Aorta (tissue), 5 donors: ENCODE results near the gene TM4SF18. TPM values are rescaled to one million over a fixed set of nuclear protein-coding genes. Genes with fewer than 3 reads are reported as not detected.

Source experiments
- ATAC-seq: fragments of 200-7000 bp; cut with Tn5 transposase; one replicate; pipeline ENCODE4 v1.9.1; 2022; ENCODE audit warnings: moderate library complexity; ENCODE audit not compliant: low FRiP score
- DNase-seq, 2 donors: peaks; one replicate each; pipeline ENCODE4 v3.0.0-alpha.2; 2020
- H3K27ac ChIP-seq, 2 donors: one replicate each; pipeline ENCODE4 v1.5.1; 2013; ENCODE audit warnings: low read length in 2 of 2, mild to moderate bottlenecking in 2 of 2, moderate library complexity in 2 of 2, control low read depth in 1 of 2, inconsistent platforms in 1 of 2, low read depth in 1 of 2
- H3K27me3 ChIP-seq, 2 donors: one replicate each; pipeline ENCODE4 v1.6.1; 2013; ENCODE audit warnings: control low read depth in 1 of 2, low read length in 1 of 2, mild to moderate bottlenecking in 1 of 2, moderate library complexity in 1 of 2; ENCODE audit not compliant: insufficient read depth in 2 of 2, control insufficient read depth in 1 of 2
- H3K36me3 ChIP-seq, 2 donors: one replicate each; pipeline ENCODE4 v1.6.1; 2013; ENCODE audit warnings: control low read depth in 1 of 2, low read length in 1 of 2, mild to moderate bottlenecking in 1 of 2; ENCODE audit not compliant: insufficient read depth in 2 of 2, control insufficient read depth in 1 of 2
- H3K4me1 ChIP-seq, 2 donors: one replicate each; pipeline ENCODE4 v1.6.1; 2013; ENCODE audit warnings: low read length in 2 of 2, control low read depth in 1 of 2, mild to moderate bottlenecking in 1 of 2, moderate library complexity in 1 of 2; ENCODE audit not compliant: insufficient read depth in 2 of 2, control insufficient read depth in 1 of 2
- H3K4me3 ChIP-seq, 2 donors: one replicate each; pipeline ENCODE4 v1.5.1; 2013; ENCODE audit warnings: low read length in 2 of 2, control low read depth in 1 of 2, mild to moderate bottlenecking in 1 of 2
- H3K9me3 ChIP-seq: one replicate; pipeline ENCODE4 v1.6.1; 2013; ENCODE audit warnings: mild to moderate bottlenecking, low read length; ENCODE audit not compliant: control insufficient read depth
- WGBS, 2 donors: extraction: QIAGEN DNeasy Blood & Tissue Kit; methylation state at CpG; one replicate each; pipeline ENCODE4 v1.1.7; 2013; 5-methylcytosine and 5-hydroxymethylcytosine counted together
- intact Hi-C, 2 donors: fragments of 100-400 bp; cut with DNase I; formaldehyde crosslinking; loops; one replicate each; pipeline versions ENCODE4 v1.14.2 to v1.15.0; 2022
- polyA plus RNA-seq, 2 donors: library from polyadenylated mRNA; stranded (reverse); fragments of 200-250 nt; gene quantifications; one replicate each; pipeline ENCODE4 v1.2.3, GENCODE V29; 2013
- total RNA-seq, 2 donors: library from RNA; stranded (reverse); fragmentation: NEBNext Ultra II Directional; extraction: Animal tissue kit (Norgen Biotek cat#: 25700); gene quantifications; one replicate each; pipeline ENCODE4 v1.2.1, GENCODE V29; 2021
- donor health status: healthy with polysubstance abuse.
- donor health status: Bipolar disorder and iron deficiency.
- donor health status: DM: no; HTN: no; CAD: no.
- donor health status: DM: no; HTN: no; CAD: no.
- donor health status: DM: yes; HTN: yes; CAD: no.

Gene TM4SF18
- total and polyA plus RNA-seq, 4 donors = 1.6 to 9.0 (median 3.1) TPM; not detected in 1

DNA sequence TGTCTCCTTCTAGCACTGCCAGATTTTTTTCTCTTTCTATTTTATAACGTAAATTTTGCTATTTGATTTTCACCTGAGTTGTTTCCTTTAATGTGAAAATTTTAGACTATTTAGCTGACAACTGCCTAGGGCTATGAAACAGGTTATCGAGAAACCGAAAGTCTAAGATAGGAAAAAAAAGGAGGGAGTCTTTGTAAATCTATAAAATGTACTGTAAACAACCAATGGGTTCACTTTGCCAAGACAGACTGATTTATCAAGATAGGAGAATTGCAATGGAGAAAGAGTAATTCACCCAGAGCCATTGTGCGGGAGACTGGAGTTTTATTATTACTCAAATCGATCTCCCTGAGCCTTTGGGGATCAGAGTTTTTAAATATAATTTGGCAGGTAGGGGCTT, 50.0 kb downstream of the TM4SF18 start:
- ATAC-seq (no peak), DNase-seq (no peak)
- no peaks in the 10 kb centered on the region for H3K9me3 ChIP-seq
- intact Hi-C loops = no loop called here
- no peaks in the 10 kb centered on the region for H3K36me3 ChIP-seq
- no peak overlapping the region for H3K4me3 ChIP-seq
- H3K27me3 ChIP-seq = no peaks in the 10 kb centered on the region
- H3K4me1 ChIP-seq = no peaks in the 10 kb centered on the region
- 83 to 89% methylated on average over 5 of the region's 5 CpGs for WGBS, 2 donors
- no peak overlapping the region for H3K27ac ChIP-seq

DNA sequence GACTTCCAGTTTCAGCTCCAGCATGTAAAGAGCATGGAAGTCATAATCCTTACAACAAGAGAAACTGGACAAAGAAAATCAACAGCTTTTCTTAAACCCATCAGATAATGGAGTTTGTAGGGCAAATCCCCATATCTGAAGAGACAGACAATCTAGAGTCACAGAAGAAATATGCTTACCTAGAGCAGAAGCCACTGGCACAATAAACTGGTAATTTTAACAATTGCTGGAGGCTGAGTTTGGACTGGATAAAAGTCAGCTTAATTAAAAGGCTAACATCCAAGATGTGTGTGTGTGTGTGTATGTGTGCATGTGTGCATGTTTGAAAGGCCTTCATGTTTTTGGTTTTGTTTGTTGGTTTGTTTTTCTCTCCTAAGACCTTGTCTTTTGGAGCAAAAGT, 50.6 kb downstream of the TM4SF18 start:
- no peak for DNase-seq
- no peaks in the 10 kb centered on the region for H3K4me1 ChIP-seq
- ATAC-seq = no peak
- H3K27ac ChIP-seq = no peak overlapping the region
- no peaks in the 10 kb centered on the region for H3K36me3 ChIP-seq
- H3K9me3 ChIP-seq = no peaks in the 10 kb centered on the region
- H3K4me3 ChIP-seq = no peak overlapping the region
- intact Hi-C loops = no loop called here
- H3K27me3 ChIP-seq = no peaks in the 10 kb centered on the region

DNA sequence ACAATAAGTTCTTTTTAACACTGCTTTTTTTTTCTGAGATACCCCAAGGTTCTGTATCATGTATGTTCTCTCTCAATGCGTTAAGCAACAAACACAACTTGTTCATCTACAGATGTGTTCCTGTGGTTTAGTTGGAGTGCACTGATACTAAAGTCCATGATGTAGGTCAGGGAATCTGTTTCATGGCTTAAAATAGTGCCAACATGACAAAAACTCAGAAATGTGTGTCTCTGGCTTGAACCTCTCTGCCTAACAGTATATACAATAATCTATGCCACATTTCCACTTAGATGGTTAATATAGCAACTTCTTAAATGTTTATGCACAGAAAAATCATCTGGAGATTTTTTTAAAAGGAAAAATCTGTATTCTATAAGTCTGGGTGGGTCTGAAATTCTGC, 51.1 kb downstream of the TM4SF18 start:
- no peaks in the 10 kb centered on the region for H3K9me3 ChIP-seq
- no peak overlapping the region for H3K4me3 ChIP-seq
- H3K27ac ChIP-seq = no peak overlapping the region
- no peaks in the 10 kb centered on the region for H3K36me3 ChIP-seq
- H3K27me3 ChIP-seq = no peaks in the 10 kb centered on the region
- intact Hi-C loops = no loop called here
- no peak for DNase-seq
- 97 to 98% methylated on average over 1 of the region's 1 CpG for WGBS, 2 donors
- ATAC-seq = no peak
- H3K4me1 ChIP-seq = no peaks in the 10 kb centered on the region

DNA sequence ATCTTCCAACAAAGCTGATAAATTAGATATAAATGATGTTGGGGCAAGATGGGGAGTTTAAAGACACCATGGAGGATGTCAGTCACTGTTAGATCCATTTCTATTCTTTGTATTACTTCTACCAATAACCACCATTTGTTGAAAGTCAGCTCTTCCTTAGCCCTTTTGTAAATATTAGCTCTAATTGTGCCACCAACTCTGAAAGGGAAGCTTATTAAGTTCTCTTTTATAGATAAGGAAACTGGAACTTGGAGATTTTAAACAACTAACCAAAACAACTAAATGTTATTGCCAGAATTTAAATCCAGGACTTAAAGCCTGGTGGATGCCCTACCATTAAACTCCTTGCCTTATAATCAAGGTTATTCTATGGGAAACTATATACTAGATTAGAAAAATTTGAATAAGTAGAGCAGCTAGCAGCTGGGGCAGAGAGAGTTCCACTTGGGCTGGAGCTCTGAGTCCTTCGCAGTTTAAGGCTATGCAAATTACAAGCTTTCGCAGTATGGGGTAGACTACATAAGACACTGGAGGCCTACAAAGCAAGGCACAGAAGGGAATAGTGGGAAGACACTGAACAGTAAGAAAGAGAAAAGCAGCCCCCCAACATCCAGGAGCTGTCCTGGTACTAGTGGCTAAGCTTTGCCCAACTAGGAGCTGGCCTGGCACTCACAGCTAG, 52.6 kb downstream of the TM4SF18 start:
- Histone ChIP-seq H3K4me1 (no peaks in the 10 kb centered on the region), H3K27me3 (no peaks in the 10 kb centered on the region), H3K4me3 (no peak overlapping the region), H3K36me3 (no peaks in the 10 kb centered on the region), H3K27ac (no peak overlapping the region), H3K9me3 (no peaks in the 10 kb centered on the region)
- ATAC-seq = no peak
- 92 to 98% methylated on average over 2 of the region's 2 CpGs for WGBS, 2 donors
- DNase-seq = no peak
- intact Hi-C loops = no loop called here

DNA sequence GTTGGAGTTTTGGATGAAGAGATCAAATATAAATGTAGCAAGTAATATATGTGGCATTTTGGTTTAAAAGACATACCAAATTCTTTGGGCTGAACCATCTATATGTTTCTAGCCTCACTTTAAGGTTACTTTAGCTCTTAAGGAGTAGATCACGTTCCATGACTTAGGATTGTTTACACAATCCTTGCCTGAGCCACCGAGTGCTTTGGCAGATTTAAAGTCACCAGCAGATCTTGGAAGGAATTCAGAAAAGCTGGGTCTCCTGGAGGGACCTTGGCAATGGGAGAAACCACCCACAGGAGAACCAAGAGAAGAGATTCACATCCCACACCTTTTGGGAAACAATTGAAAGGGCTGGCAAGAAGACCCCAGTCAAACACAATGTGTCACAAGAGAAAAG, 54.5 kb downstream of the TM4SF18 start:
- no peaks in the 10 kb centered on the region for H3K9me3 ChIP-seq
- H3K27me3 ChIP-seq = no peaks in the 10 kb centered on the region
- no peak overlapping the region for H3K27ac ChIP-seq
- H3K4me3 ChIP-seq = no peak overlapping the region
- H3K4me1 ChIP-seq = no peaks in the 10 kb centered on the region
- intact Hi-C loops = no loop called here
- ATAC-seq = no peak
- 3 to 8% methylated on average over 2 of the region's 2 CpGs for WGBS, 2 donors
- no peak for DNase-seq
- H3K36me3 ChIP-seq = no peaks in the 10 kb centered on the region

DNA sequence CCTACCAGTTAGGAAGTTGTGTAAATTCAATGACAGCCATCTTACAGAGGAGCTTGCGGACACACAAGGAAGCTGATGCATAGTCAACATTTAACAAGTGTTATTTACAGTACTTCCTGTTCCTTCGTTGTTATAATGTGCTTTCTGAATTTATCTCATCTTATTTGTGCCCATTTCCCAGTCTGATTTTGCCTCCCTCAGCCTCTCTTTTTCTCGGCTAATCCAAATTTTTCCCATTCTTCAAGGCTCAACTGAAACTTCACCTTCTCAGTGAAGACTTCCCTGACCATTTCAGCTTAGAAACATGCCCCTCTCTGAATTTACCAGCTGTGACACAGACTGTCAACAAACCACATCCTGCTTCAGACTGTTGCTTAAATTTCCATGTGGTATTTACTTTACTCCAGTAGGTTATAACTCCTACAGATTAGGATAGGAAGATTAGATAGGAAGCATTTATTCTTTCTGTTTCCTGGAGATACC, 56.1 kb downstream of the TM4SF18 start:
- H3K27ac ChIP-seq = no peak overlapping the region
- no peak for ATAC-seq
- H3K4me1 ChIP-seq = no peaks in the 10 kb centered on the region

DNA sequence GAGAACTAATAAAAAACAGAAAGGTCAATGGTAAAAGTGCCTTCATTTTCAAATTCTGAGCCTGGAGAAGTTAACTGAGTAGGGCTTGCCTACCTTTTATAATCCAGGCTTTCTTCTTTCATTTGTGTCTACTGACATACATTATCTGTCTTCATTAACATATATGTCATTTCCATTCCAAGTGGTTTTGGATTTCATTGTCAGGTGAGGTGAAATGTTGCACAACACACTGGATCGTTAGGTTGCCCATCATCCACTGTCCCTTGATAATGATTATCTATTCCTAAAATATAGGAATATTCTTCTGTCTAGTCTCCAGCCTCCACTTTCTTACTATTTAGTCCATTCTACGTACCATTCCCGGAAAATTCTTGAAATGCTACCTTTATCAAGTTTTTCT, 56.8 kb downstream of the TM4SF18 start:
- DNase-seq (no peak), ATAC-seq (no peak)
- intact Hi-C loops = no loop called here

More for the DNA sequence above, 56.1 kb downstream of the TM4SF18 start:
- 73 to 75% methylated on average over 3 of the region's 3 CpGs for WGBS, 2 donors
- no peak overlapping the region for H3K4me3 ChIP-seq
- no peaks in the 10 kb centered on the region for H3K36me3 ChIP-seq
- DNase-seq = no peak
- no peaks in the 10 kb centered on the region for H3K27me3 ChIP-seq
- intact Hi-C loops = no loop called here
- no peaks in the 10 kb centered on the region for H3K9me3 ChIP-seq

DNA sequence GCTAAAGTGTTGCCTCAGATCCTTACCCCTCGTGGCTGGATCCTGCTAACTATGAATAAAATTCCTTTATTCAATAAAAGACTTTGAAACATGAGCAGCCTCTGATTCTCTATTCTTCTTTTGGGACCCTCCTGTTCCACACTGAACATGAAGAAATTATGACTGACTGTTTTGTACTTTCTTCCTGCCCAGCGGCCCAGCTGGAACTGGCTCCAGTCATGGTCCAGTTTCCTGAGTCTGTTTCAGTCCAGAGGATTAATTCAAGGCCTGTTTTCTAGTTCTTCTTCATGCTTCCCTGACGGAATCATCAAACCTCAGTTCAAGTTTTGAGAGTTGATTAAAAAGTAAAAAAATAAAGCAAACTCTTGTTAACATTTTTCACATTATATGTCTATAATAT, 59.2 kb downstream of the TM4SF18 start:
- ATAC-seq (no peak), DNase-seq (no peak)
- intact Hi-C loops = loop anchor here in 1 of 2 donors (2.0 to 5.0 kb wide), 3 partner anchors 153 to 412 kb away; no protein-coding TSS in a partner anchor
- H3K9me3 ChIP-seq = no peaks in the 10 kb centered on the region
- no peak overlapping the region for H3K27ac ChIP-seq
- no peaks in the 10 kb centered on the region for H3K27me3 ChIP-seq
- no peaks in the 10 kb centered on the region for H3K36me3 ChIP-seq
- H3K4me1 ChIP-seq = no peaks in the 10 kb centered on the region
- H3K4me3 ChIP-seq = no peak overlapping the region
- WGBS, 2 donors = 32 to 48% methylated on average over 3 of the region's 3 CpGs

More for the DNA sequence above, 56.8 kb downstream of the TM4SF18 start:
- no peaks in the 10 kb centered on the region for H3K36me3 ChIP-seq
- no peak overlapping the region for H3K4me3 ChIP-seq
- H3K27ac ChIP-seq = no peak overlapping the region
- 97% methylated on average over 3 of the region's 3 CpGs for WGBS, 2 donors
- no peaks in the 10 kb centered on the region for H3K27me3 ChIP-seq
- no peaks in the 10 kb centered on the region for H3K9me3 ChIP-seq
- H3K4me1 ChIP-seq = no peaks in the 10 kb centered on the region

DNA sequence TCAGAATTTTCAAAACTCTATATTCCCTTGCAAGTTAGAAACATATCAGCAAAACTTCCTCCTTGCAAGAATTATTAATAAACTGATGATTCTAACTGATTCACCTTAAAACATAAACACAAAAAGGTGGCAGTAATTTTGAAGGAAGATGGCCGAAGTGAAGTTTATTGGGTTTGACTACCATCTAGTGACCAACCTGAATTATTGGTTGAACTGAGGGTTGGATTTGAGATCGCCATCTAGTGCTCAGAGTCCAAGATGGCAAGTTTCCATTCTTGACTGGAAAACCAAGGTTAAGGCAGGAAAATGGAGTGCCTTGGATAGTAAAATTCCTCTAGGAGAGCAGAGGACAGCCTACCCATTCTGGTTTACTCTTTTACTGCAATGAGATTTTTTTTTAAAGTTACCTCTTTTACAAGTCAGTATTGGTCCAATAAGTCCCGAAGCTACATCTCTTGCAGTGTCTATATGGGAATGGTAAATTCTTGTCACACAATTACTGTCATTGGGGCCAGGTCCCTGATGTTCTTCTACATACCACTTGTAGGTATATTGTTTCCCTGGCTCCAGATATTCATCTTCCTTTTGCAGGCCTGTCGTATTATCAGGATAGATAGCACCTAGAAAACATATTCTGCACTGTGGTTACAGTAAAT, 60.2 kb downstream of the TM4SF18 start:
- DNase-seq (no peak), ATAC-seq (peak; percentile 92)
- 46% methylated on average over 4 of the region's 4 CpGs for WGBS, 2 donors
- H3K27ac ChIP-seq = no peak overlapping the region
- no peaks in the 10 kb centered on the region for H3K36me3 ChIP-seq
- H3K9me3 ChIP-seq = no peaks in the 10 kb centered on the region
- intact Hi-C loops = loop anchor here (1.0 to 5.0 kb wide), 3 partner anchors 152 to 411 kb away; no protein-coding TSS in a partner anchor
- H3K27me3 ChIP-seq = no peaks in the 10 kb centered on the region
- no peaks in the 10 kb centered on the region for H3K4me1 ChIP-seq
- no peak overlapping the region for H3K4me3 ChIP-seq
